ENCODE measurements around the gene INTS1.
"Not testable (repeated sequence)": the region's sequence is repeated elsewhere in the genome, so short reads cannot be mapped to it uniquely, and the experiment has no call there.

The INTS1 gene

GRCh38 chr7:1447112-1447511, 57.1 kb downstream of the INTS1 start:
- no peak for DNase-seq (ENCODE audit: low spot score)

GRCh38 chr7:1446620-1447032, 57.6 kb downstream of the INTS1 start:
- DNase-seq (ENCODE audit: low spot score) = no peak

GRCh38 chr7:1446026-1446425, 58.2 kb downstream of the INTS1 start:
- not testable (repeated sequence) for DNase-seq (ENCODE audit: low spot score)

- no peak for DNase-seq (ENCODE audit: low spot score)
Measured at GRCh38 chr7:1445341-1445740, 58.8 kb downstream of the INTS1 start.

- DNase-seq (ENCODE audit: low spot score) = no peak
Measured at GRCh38 chr7:1444925-1445322, 59.3 kb downstream of the INTS1 start.

- no peak for DNase-seq (ENCODE audit: low spot score)
Measured at GRCh38 chr7:1444214-1444924, 59.8 kb downstream of the INTS1 start.

- DNase-seq (ENCODE audit: low spot score) = not testable (repeated sequence)
Measured at GRCh38 chr7:1443587-1444200, 60.5 kb downstream of the INTS1 start.

- no peak for DNase-seq (ENCODE audit: low spot score)
Measured at GRCh38 chr7:1442355-1443124, 61.6 kb downstream of the INTS1 start.

- no peak for DNase-seq (ENCODE audit: low spot score)
Measured at GRCh38 chr7:1441615-1442354, 62.4 kb downstream of the INTS1 start.

GRCh38 chr7:1440620-1441019, 63.6 kb downstream of the INTS1 start:
- no peak for DNase-seq (ENCODE audit: low spot score)

GRCh38 chr7:1439373-1440363, 64.5 kb downstream of the INTS1 start:
- no peak for DNase-seq (ENCODE audit: low spot score)

GRCh38 chr7:1438821-1439220, 65.4 kb downstream of the INTS1 start:
- no peak for DNase-seq (ENCODE audit: low spot score)

GRCh38 chr7:1438208-1438607, 66.0 kb downstream of the INTS1 start:
- DNase-seq (ENCODE audit: low spot score) = no peak

- DNase-seq (ENCODE audit: low spot score) = no peak
Measured at GRCh38 chr7:1437155-1437880, 66.9 kb downstream of the INTS1 start.

GRCh38 chr7:1436608-1437007, 67.6 kb downstream of the INTS1 start:
- DNase-seq (ENCODE audit: low spot score) = no peak

- DNase-seq (ENCODE audit: low spot score) = no peak
Measured at GRCh38 chr7:1434891-1435670, 69.1 kb downstream of the INTS1 start.

GRCh38 chr7:1434165-1434718, 69.9 kb downstream of the INTS1 start:
- DNase-seq (ENCODE audit: low spot score) = no peak

GRCh38 chr7:1433128-1433920, 70.9 kb downstream of the INTS1 start:
- no peak for DNase-seq (ENCODE audit: low spot score)

All from iPS-NIHi11 (cell line).